HG02852 (cell line): ENCODE data around the gene FANCE.
A peak's percentile ranks its signal among the peaks of the same experiment; 100 is the strongest.
"Not testable (repeated sequence)": the region's sequence is repeated elsewhere in the genome, so short reads cannot be mapped to it uniquely, and the experiment has no call there.

Experiments
- ATAC-seq: cut with Tn5 transposase; IDR thresholded peaks from one replicate; pipeline ENCODE4 v1.9.1; 2021; ENCODE audit warnings: mild to moderate bottlenecking, moderate library complexity; ENCODE audit not compliant: unreplicated experiment

Gene FANCE

DNA sequence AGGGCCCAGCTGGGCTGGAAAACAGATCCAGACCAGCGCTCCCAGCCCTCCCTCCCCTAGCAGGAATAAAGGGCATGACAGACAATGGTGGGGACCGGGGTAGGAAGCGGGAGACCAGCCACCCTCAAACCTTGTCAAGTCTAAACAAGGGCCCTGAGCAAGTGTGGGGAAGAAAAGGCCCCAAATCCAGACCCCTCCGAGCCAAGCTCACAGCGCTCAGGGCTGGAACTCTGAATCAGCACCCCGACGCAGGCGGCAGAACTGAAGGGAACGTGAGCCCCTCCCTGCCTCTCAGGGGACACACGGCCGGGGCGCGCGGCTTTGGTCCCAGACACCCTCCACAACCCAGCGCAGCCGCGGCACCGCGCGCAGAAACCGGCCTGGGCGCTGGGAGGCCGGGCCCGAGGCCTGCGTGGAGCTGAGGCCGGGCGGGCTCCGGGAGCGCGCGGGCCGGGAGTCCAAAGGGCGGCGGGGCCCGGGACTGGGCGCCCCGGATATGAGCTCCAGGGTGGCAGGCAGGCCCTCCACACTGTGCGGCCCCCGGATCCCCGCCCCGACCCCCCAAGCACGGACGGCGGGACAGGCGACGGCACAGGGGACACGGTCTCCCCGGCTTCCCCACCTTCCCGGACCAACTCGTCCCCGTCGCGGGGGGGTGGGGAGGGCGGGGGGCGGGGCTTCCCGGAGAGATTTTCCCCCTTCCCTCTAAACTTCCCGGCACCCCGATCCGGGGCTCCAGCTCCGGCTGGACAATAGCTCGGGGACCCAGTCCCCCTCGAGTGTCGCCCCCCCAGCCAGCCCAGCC is 44.1 kb downstream of the FANCE start:
- ATAC-seq: no peak

GRCh38 chr6:35496841-35497570 is 44.9 kb downstream of the FANCE start, which contains the start of gene TEAD3:
TEAD3 (minus strand) TSS chr6:35497079.
- peak; percentile 49 for ATAC-seq

DNA sequence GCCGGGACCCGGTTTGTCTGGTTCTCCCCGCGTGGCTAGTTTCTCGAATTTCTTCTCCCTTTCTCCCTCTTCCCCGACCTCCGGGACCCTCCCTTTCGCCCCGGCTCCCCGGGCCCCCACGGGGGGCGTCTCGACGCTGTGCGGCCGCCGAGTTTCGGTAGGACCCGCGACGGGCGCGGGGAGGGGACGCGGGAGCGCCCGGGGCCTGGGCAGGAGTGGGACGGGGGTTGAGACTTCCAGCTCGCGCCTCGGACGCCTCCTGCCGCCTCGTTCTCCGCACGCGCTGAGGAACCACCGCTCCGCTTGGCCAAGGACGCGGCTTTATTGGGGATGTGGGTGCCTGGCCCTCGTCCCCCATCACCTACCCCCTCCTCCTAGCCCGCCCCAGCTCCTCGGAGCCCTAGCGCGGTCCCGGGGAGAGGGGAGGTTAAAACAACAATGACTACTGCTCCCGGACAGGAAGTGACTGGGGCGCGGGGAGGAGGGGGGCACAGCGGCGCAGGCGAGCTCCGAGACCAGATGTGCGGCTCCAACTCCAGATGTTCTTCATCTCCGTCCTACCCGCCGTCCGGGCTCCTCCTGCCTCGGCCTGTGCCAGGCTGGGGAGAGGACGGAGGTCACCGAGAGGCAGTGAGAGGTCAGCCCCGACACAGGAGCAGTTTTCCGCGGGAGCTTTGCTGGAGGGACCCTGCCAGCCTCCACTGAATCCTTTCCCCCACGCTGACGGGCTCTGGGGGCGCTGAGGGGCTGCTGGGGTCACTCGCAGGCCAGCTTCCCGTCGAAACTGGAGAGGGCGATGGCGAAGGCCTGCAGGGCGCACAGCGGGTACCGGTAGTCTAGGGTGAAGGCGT is 45.7 kb downstream of the FANCE start:
- ATAC-seq: no peak

DNA sequence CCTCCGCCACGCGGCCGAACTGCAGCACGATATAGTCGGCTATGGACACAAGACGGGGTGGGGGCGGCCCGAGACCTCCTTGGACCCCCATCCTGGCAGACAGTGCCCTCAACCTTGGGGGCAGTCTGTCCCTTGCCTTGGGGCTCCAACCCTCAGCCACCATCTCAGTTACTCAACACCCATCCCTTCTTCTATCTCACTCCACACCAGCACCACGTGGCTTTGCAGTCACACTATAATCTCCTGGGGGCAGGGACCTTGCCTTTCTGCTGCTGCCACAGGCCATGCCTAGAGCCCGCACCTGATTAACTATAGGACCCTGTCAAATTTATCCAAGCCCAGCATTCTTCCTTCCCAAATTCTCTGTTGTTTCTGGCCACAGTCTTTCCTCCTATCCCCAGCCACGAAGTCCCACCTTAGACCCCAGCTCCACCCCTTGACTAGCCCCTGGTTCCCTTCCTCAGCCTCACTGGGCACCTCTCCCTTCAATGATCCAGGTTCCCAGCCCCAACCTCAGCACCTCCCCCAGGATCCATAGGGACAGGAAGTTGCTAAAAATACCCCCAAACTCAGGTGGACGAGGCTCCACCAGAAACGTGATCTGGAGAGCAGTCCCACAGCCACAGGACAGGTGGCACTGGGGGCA is 46.4 kb downstream of the FANCE start:
- no peak for ATAC-seq

DNA sequence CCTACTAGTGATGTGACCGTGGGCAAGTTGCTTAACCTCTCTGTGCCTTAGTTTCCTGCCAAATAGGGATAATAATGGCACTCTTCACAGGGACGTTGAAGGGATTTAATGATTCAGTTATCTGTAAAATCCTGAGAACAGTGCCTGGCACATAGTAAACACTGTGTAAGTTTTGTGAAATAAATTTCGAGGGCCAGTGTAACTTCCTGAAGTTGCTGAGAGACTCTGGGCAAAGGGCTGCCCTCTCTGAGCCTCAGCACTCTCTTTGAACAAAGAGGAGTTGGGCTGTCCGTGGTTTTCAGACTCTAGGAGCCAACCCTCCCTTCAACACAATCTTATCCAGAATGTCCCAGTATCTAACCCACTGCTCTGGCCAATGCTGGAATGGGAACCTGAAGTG is 47.2 kb downstream of the FANCE start:
- no peak for ATAC-seq

DNA sequence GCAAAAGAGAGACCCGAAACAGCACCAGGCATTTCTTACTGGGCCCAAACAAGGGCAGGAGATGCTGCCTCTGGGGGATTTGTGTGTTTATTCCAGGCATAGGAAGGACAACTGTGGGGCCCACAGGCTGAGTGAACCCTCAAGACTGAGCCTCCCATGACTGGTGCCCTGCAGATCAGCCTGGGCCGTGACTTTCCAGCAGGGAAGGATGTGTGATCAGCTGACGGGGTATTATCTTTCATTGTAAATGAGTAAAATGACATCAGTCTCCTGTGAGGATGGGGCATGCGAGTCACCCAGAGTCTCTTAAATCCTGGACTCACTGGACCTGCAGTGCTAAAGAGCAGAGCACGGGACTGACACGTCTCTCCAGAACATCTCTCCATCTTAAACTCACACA is 48.6 kb downstream of the FANCE start:
- ATAC-seq: no peak

DNA sequence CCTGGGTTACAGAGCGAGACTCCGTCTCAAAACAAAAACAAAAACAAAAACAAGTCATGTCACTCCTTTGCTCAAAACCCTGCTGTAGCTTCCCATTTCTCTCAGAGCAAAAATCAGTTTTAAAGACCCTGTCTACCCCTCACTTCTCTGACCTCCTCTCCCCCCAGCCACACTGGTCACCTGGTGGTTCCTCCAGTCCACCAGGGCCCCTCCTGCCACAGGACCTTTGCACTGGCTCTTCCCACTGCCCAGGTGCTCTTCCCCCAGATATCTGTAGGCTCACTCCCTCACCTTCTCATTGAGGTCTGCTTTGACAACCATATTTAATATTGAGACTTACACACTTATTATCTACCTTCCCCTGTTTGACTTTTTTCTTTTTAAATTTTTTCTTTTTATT is 49.6 kb downstream of the FANCE start:
- no peak for ATAC-seq

- ATAC-seq: no peak
Observed at GRCh38 chr6:35503534-35503933, 51.4 kb downstream of the FANCE start.

- no peak for ATAC-seq
Observed at GRCh38 chr6:35505999-35506412, 53.9 kb downstream of the FANCE start.

DNA sequence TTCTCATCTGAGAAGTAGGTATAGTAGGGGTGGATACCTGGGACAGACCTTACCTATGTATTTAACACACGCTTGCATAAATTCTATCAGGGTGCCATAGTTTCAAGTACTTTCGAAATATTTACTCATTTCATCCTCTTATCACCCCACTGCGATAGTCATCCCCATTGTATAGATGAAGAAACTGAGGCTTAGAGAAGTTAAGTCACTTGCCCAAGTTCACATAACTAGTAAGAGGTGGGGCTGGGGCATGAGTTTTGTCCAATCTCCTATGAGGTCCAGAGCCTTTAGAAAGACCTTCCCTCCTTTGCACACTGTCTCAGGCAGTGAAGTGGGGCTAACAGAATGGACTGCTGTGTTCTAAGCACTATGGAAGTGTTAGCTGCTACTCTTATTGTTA is 54.4 kb downstream of the FANCE start:
- ATAC-seq: no peak

GRCh38 chr6:35507221-35507620 is 55.1 kb downstream of the FANCE start:
- no peak for ATAC-seq

- no peak for ATAC-seq
Observed at GRCh38 chr6:35508027-35508426, 55.9 kb downstream of the FANCE start.

- ATAC-seq: no peak
Observed at GRCh38 chr6:35508542-35508941, 56.4 kb downstream of the FANCE start.

DNA sequence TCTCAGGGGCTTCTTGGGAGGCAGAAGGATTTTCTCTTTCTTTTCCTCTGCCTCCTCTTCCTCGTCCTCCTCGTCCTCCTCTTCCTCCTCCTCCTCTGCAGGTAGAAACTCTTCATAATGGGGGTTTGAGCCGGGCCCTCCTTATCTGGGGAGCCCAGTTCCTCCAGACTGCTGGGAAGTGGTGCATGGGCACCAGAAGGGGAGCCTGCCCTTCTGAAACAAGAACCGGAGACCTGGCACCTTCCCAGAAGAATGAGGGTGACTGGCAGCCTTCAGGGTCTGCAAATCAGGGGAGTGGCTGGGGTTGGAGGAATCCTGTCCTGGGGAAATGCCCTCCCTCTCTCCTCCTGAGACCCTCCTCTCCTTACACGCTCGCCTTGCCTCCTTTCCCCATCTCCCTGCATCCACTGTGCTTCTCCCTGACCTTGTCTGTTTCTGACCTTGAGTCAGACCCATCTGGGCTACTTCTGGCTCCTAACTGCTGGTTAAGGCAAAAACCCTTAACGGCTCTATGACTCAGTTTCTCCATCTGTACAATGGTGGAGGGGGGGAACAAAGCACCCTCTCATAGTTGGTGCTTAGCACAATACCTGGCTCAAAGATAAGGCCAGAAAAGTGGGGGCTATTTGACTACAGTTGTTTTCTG is 58.9 kb downstream of the FANCE start:
- no peak for ATAC-seq

DNA sequence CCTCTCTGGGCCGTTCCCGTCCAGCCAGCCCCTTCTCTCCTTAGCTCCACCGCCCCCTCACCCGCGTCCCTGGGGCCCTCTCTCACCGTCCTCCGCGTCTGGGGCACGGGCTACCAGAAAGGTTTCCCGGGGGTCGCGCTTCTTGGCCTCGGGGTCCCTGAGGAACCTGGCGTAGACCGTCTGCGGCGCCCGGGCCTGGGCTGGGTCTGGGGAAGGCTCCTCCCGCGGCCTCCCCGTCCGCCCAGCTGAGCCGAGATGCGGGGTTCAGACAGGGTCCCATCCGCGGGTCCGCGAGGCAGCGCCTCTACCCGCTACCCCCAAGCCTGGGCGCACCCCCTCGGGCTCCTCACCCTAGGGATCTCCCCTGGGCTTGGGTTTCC is 59.4 kb downstream of the FANCE start:
- ATAC-seq: no peak

DNA sequence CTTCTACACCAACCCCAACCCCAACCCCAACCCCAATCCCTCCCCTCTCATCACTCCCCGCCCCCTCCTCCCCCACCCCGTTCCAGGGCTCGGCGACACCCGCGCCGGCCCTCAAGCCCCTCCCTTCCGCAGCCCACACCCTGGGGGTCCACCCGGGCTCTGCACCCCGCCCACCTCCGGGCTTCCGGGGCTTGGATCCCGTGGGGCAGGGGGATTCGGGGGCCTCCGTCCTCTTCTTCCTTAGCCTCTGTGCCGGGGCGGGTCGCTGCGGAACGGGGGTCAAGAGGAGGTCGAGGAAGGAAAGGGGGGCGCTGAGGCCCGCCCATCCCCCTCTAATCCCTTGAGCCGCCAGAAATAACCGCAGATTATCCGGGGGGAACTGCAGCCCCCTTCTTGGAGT is 59.9 kb downstream of the FANCE start:
- no peak for ATAC-seq

GRCh38 chr6:35512740-35513139 is 60.6 kb downstream of the FANCE start, which contains the start of gene TULP1:
TULP1 (minus strand) TSS chr6:35512896; CDS start chr6:35512858, 38 bp downstream.
- ATAC-seq: no peak

DNA sequence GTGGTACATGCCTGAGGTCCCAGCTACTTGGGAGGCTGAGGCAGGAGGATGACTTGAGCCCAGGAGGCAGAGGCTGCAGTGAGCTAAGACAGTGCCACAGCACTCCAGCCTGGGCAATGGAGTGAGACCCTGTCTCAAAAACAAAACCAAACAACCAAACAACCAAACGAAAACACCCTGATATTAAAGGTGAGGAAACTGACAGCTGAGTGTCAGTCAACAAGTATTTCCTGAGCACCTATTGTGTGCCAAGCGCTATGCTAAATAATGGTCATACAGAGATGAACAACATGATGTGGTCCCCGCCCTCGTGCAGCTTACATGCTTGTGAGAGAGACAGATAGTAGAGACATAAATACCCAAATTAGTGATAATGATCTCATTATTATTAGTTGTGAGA is 62.4 kb downstream of the FANCE start:
- no peak for ATAC-seq

DNA sequence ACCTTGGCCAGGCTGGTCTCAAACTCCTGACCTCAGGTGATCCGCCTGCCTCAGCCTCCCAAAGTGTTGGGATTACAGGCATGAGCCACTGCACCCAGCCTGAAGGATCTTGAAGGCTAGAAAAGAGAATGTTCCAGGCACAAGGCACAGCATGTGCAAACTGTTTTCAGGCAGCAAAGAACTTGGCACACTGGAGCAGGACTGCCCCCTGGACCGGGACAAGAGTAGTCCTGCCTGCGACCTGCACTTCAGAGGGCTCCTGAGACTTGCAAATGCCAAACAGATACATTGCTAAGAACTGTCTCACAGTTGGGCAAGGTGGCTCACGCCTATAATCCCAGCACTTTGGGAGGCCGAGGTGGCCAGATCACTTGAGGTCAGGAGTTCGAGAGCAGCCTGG is 63.8 kb downstream of the FANCE start:
- ATAC-seq: not testable (repeated sequence)
